Kidney epithelial cell (primary cell): ENCODE measurements around the gene OR14J1. TPM values are rescaled to one million over a fixed set of nuclear protein-coding genes. Genes with fewer than 3 reads are reported as not detected.
"Not testable (repeated sequence)": the region's sequence is repeated elsewhere in the genome, so short reads cannot be mapped to it uniquely, and the experiment has no call there.

Experiments used
- DNase-seq: peaks from one replicate; pipeline ENCODE4 v3.0.0-alpha.2; 2010; ENCODE audit warnings: low read depth
- H3K27me3 ChIP-seq: 2 replicates; pipeline ENCODE4 v1.6.0; 2011; ENCODE audit warnings: low read length; ENCODE audit not compliant: control insufficient read depth, insufficient read depth
- H3K36me3 ChIP-seq: 2 replicates; pipeline ENCODE4 v1.5.1; 2011; ENCODE audit warnings: low read length; ENCODE audit not compliant: control insufficient read depth, insufficient read depth
- H3K4me3 ChIP-seq: 2 replicates; pipeline ENCODE4 v1.5.1; 2011; ENCODE audit warnings: low read depth, mild to moderate bottlenecking, control low read depth, low read length
- total RNA-seq: library from RNA; depleted of rRNA; stranded (reverse); fragments of >200 nt; gene quantifications from 2 replicates; pipeline ENCODE4 v1.2.3, GENCODE V29; 2015
- TF ChIP-seq, protein P1 (sequence below): IDR thresholded peaks from 2 replicates; pipeline ENCODE4 v1.5.1; 2011; ENCODE audit warnings: mild to moderate bottlenecking, moderate library complexity, low read length, control low read depth, inconsistent platforms; ENCODE audit not compliant: insufficient read depth, poor library complexity, severe bottlenecking

The OR14J1 gene
- total RNA-seq, 1 donor from 2014 or later, result not detected

GRCh38 chr6:29295181-29295585, 6.3 kb upstream of the OR14J1 start:
- TF ChIP-seq, protein P1, sequence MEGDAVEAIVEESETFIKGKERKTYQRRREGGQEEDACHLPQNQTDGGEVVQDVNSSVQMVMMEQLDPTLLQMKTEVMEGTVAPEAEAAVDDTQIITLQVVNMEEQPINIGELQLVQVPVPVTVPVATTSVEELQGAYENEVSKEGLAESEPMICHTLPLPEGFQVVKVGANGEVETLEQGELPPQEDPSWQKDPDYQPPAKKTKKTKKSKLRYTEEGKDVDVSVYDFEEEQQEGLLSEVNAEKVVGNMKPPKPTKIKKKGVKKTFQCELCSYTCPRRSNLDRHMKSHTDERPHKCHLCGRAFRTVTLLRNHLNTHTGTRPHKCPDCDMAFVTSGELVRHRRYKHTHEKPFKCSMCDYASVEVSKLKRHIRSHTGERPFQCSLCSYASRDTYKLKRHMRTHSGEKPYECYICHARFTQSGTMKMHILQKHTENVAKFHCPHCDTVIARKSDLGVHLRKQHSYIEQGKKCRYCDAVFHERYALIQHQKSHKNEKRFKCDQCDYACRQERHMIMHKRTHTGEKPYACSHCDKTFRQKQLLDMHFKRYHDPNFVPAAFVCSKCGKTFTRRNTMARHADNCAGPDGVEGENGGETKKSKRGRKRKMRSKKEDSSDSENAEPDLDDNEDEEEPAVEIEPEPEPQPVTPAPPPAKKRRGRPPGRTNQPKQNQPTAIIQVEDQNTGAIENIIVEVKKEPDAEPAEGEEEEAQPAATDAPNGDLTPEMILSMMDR, result no peak
- no peaks in the 10 kb centered on the region for H3K27me3 ChIP-seq
- H3K36me3 ChIP-seq, result no peaks in the 10 kb centered on the region
- no peak overlapping the region for H3K4me3 ChIP-seq
- no peak for DNase-seq

DNA sequence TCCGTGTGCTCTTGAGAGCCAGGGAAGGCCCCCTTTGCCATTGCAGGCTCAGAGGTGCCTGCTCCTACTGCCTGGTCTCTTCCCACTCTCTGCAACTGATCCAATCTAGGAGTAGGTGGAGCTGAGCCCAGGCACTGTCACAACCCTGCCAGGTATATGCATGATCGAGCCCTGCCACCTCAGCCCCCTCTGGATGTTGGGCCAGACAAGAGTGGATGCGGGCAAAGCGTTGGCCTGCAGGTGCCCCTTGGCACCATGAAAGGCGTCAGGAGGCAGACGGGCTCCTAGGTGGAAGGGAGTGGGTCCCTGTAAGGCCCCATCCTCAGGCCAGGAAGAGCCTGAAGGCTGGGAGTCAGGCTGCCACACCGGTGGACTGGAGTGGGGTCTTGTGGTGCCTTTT, 5.9 kb upstream of the OR14J1 start:
- H3K36me3 ChIP-seq, result no peaks in the 10 kb centered on the region
- TF ChIP-seq, protein P1, result no peak
- H3K4me3 ChIP-seq, result no peak overlapping the region
- no peaks in the 10 kb centered on the region for H3K27me3 ChIP-seq
- no peak for DNase-seq

GRCh38 chr6:29319931-29320330, 18.4 kb downstream of the OR14J1 start:
- H3K27me3 ChIP-seq, result no peaks in the 10 kb centered on the region
- no peak for DNase-seq
- no peaks in the 10 kb centered on the region for H3K36me3 ChIP-seq
- no peak overlapping the region for H3K4me3 ChIP-seq
- TF ChIP-seq, protein P1, result no peak

DNA sequence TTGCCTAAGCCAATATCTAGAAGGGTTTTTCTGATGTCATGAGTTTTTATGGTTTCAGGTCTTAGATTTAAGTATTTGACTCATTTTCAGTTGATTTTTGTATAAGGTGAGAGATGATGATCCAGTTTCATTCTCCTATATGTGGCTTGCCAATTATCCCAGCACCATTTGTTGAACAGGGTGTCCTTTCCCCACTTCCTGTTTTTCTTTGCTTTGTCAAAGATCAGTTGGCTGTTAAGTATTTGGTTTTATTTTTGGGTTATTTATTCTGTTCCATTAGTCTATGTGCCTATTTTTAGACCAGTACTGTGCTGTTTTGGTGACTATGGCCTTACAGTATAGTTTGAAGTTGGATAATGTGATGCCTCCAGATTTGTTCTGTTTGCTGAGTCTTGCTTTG, 21.8 kb downstream of the OR14J1 start:
- DNase-seq, H3K27me3 ChIP-seq, H3K36me3 ChIP-seq, H3K4me3 ChIP-seq: not testable (repeated sequence)

DNA sequence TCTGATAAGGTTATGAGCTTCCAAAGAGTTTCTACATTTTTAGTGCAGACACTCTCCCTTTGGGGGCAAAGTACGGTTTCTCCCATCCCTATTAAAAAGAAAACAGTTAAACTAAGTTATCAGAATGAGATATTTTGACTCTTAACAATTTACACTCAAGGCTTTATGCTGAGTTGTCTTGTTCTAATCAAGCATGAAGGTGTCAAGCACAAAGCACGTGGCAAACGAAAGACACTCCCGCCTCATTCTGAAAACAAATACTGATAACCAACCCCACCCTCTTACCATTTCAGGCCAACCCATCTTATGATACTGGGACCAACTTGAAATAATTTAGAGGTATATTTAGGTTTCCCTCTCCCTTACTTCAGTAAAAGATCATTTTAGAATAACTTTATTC, 24.3 kb downstream of the OR14J1 start:
- TF ChIP-seq, protein P1, result no peak
- H3K27me3 ChIP-seq, result no peaks in the 10 kb centered on the region
- DNase-seq, result no peak
- H3K36me3 ChIP-seq, result no peaks in the 10 kb centered on the region
- H3K4me3 ChIP-seq, result no peak overlapping the region

GRCh38 chr6:29332676-29333075, 31.2 kb downstream of the OR14J1 start:
- no peak for DNase-seq
- H3K36me3 ChIP-seq, result no peaks in the 10 kb centered on the region
- TF ChIP-seq, protein P1, result no peak
- H3K27me3 ChIP-seq, result no peaks in the 10 kb centered on the region
- no peak overlapping the region for H3K4me3 ChIP-seq
